ENCODE measurements around the gene ACSL1.

DNA sequence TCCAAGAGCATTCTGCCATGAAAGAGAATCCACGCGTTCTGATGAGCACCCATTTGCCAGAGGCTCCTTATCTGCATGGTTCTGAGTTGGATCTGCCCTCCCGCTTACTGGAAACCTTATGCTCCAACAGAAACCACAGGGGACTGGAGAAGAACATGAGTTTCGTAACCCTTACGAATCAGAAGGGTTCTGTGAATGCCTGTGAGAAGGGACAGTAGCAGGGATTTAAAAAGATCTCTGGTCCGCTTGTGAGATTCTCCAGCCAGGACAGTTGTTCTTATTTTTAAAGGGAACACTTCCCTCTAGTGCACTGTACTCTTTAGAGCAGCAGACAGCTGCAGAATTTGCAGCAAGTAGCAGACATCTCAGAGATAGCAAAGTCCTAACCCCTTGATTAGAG lies 69.4 kb downstream of the ACSL1 start:
- TF ChIP-seq CTCF (IDR thresholded peaks at IDR 0.05) (no peak), POLR2A (IDR thresholded peaks at IDR 0.05) (no peak)
